GM18505 (cell line): Measurements from ENCODE around the gene CPN2.

Source experiments
- ATAC-seq: cut with Tn5 transposase; IDR thresholded peaks from one replicate; pipeline ENCODE4 v1.9.1; 2021; ENCODE audit not compliant: unreplicated experiment
- POLR2A ChIP-seq: IDR thresholded peaks from 4 replicates; pipeline ENCODE4 v1.6.1; 2011; ENCODE audit warnings: borderline replicate concordance; ENCODE audit not compliant: insufficient read depth, insufficient read length; ENCODE audit errors: extremely low read depth

The CPN2 gene

GRCh38 chr3:194325424-194326153, 25.5 kb downstream of the CPN2 start:
- ATAC-seq = no peak
- TF ChIP-seq POLR2A = no peak

- no peak for TF ChIP-seq POLR2A
These were observed 26.3 kb downstream of the CPN2 start for GRCh38 chr3:194324823-194325327.

GRCh38 chr3:194323785-194324735, 27.1 kb downstream of the CPN2 start:
- ATAC-seq = no peak
- no peak for TF ChIP-seq POLR2A

More at GRCh38 chr3:194324823-194325327, 26.3 kb downstream of the CPN2 start:
- no peak for ATAC-seq

GRCh38 chr3:194322678-194323211, 28.4 kb downstream of the CPN2 start:
- TF ChIP-seq POLR2A = no peak
- no peak for ATAC-seq

GRCh38 chr3:194321693-194322640, 29.2 kb downstream of the CPN2 start:
- TF ChIP-seq POLR2A = no peak
- no peak for ATAC-seq

- TF ChIP-seq POLR2A = no peak
- no peak for ATAC-seq
These were observed 30.3 kb downstream of the CPN2 start for GRCh38 chr3:194320744-194321243.

GRCh38 chr3:194320100-194320499, 31.0 kb downstream of the CPN2 start:
- TF ChIP-seq POLR2A = no peak
- no peak for ATAC-seq

- no peak for ATAC-seq
- TF ChIP-seq POLR2A = no peak
These were observed 32.5 kb downstream of the CPN2 start for GRCh38 chr3:194318511-194319161.

- no peak for TF ChIP-seq POLR2A
- ATAC-seq = no peak
These were observed 34.2 kb downstream of the CPN2 start for GRCh38 chr3:194316918-194317317.

- peak; percentile 12 for ATAC-seq
These were observed 35.2 kb downstream of the CPN2 start for GRCh38 chr3:194315965-194316361.

GRCh38 chr3:194315088-194315964, 35.8 kb downstream of the CPN2 start:
- TF ChIP-seq POLR2A = no peak
- peak; percentile 84 for ATAC-seq

More at GRCh38 chr3:194315965-194316361, 35.2 kb downstream of the CPN2 start:
- no peak for TF ChIP-seq POLR2A
